ENCODE measurements around the gene TSHZ2. TPM values are rescaled to one million over a fixed set of nuclear protein-coding genes. Genes with fewer than 3 reads are reported as not detected.

Gene TSHZ2
- total RNA-seq, 1 experiment from 2014 or later = 2.3 TPM

- Mint-ChIP-seq H3K4me1 (ENCODE audit: insufficient read depth, unreplicated experiment) (no peaks in the 10 kb centered on the region), H3K36me3 (ENCODE audit: insufficient read depth, unreplicated experiment) (no peaks in the 10 kb centered on the region), H3K27ac (ENCODE audit: low read depth, unreplicated experiment) (no peak overlapping the region), H3K4me3 (ENCODE audit: unreplicated experiment) (no peak overlapping the region), H3K27me3 (ENCODE audit: insufficient read depth, unreplicated experiment) (no peaks in the 10 kb centered on the region), H3K9me3 (ENCODE audit: unreplicated experiment) (no peaks in the 10 kb centered on the region)
- intact Hi-C loops (cut with micrococcal nuclease) = no loop called here
- ChIA-PET CTCF (interaction anchor here (0.6 to 0.8 kb wide), 2 partner anchors 133 to 220 kb away, joined by 3 read pairs; no protein-coding TSS in a partner anchor), POLR2A (no interaction called here)
- DNase-seq (ENCODE audit: unreplicated experiment) = no peak
- TF ChIP-seq, protein P1, sequence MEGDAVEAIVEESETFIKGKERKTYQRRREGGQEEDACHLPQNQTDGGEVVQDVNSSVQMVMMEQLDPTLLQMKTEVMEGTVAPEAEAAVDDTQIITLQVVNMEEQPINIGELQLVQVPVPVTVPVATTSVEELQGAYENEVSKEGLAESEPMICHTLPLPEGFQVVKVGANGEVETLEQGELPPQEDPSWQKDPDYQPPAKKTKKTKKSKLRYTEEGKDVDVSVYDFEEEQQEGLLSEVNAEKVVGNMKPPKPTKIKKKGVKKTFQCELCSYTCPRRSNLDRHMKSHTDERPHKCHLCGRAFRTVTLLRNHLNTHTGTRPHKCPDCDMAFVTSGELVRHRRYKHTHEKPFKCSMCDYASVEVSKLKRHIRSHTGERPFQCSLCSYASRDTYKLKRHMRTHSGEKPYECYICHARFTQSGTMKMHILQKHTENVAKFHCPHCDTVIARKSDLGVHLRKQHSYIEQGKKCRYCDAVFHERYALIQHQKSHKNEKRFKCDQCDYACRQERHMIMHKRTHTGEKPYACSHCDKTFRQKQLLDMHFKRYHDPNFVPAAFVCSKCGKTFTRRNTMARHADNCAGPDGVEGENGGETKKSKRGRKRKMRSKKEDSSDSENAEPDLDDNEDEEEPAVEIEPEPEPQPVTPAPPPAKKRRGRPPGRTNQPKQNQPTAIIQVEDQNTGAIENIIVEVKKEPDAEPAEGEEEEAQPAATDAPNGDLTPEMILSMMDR (IDR thresholded peaks at IDR 0.05; ENCODE audit: unreplicated experiment) = no peak
- no TSS peak for BruUV-seq (replicated peaks)
These were observed 222.4 kb downstream of the TSHZ2 start for GRCh38 chr20:53194306-53195290.

- ChIA-PET POLR2A (interaction anchor here (0.6 kb wide), 1 partner anchor 119 kb away, joined by 4 read pairs; no protein-coding TSS in a partner anchor), CTCF (interaction anchor here (0.5 to 1.5 kb wide), 8 partner anchors 224 to 1973 kb away, joined by 3 to 6 read pairs (median 4); partner anchors contain the start of gene TSHZ2)
- Mint-ChIP-seq H3K27me3 (ENCODE audit: insufficient read depth, unreplicated experiment) (no peaks in the 10 kb centered on the region), H3K4me3 (ENCODE audit: unreplicated experiment) (no peak overlapping the region), H3K36me3 (ENCODE audit: insufficient read depth, unreplicated experiment) (no peaks in the 10 kb centered on the region), H3K9me3 (ENCODE audit: unreplicated experiment) (no peaks in the 10 kb centered on the region), H3K27ac (ENCODE audit: low read depth, unreplicated experiment) (no peak overlapping the region), H3K4me1 (ENCODE audit: insufficient read depth, unreplicated experiment) (no peaks in the 10 kb centered on the region)
- TF ChIP-seq, protein P1 (IDR thresholded peaks at IDR 0.05; ENCODE audit: unreplicated experiment) = peak; percentile 15
- DNase-seq (ENCODE audit: unreplicated experiment) = no peak
- BruUV-seq (replicated peaks) = no TSS peak
- intact Hi-C loops (cut with micrococcal nuclease) = no loop called here
These were observed 223.9 kb downstream of the TSHZ2 start for GRCh38 chr20:53195876-53196610.

GRCh38 chr20:53201588-53201987, 229.4 kb downstream of the TSHZ2 start:
- no peaks in the 10 kb centered on the region for H3K27me3 Mint-ChIP-seq (ENCODE audit: insufficient read depth, unreplicated experiment)
- no peak for DNase-seq (ENCODE audit: unreplicated experiment)
- CTCF ChIA-PET = interaction anchor here (0.6 to 2.9 kb wide), 7 partner anchors 13 to 890 kb away, joined by 3 to 10 read pairs (median 4); no protein-coding TSS in a partner anchor
- intact Hi-C loops (cut with micrococcal nuclease) = no loop called here
- TF ChIP-seq, protein P1 (IDR thresholded peaks at IDR 0.05; ENCODE audit: unreplicated experiment) = no peak
- no peak overlapping the region for H3K27ac Mint-ChIP-seq (ENCODE audit: low read depth, unreplicated experiment)
- BruUV-seq (replicated peaks) = no TSS peak
- H3K9me3 Mint-ChIP-seq (ENCODE audit: unreplicated experiment) = no peaks in the 10 kb centered on the region
- POLR2A ChIA-PET = interaction anchor here (0.7 kb wide), 1 partner anchor 640 kb away, joined by 3 read pairs; no protein-coding TSS in a partner anchor
- H3K4me3 Mint-ChIP-seq (ENCODE audit: unreplicated experiment) = no peak overlapping the region
- no peaks in the 10 kb centered on the region for H3K36me3 Mint-ChIP-seq (ENCODE audit: insufficient read depth, unreplicated experiment)
- no peaks in the 10 kb centered on the region for H3K4me1 Mint-ChIP-seq (ENCODE audit: insufficient read depth, unreplicated experiment)
